SKM-1 (cell line): ENCODE data around the gene PPA2.
"Not testable (repeated sequence)": the region's sequence is repeated elsewhere in the genome, so short reads cannot be mapped to it uniquely, and the experiment has no call there.

Experiments used
- DNase-seq: peaks from one replicate; lab custom pipeline; 2025; ENCODE audit not compliant: unreplicated experiment; lab: John Stamatoyannopoulos, UW

The PPA2 gene

DNA sequence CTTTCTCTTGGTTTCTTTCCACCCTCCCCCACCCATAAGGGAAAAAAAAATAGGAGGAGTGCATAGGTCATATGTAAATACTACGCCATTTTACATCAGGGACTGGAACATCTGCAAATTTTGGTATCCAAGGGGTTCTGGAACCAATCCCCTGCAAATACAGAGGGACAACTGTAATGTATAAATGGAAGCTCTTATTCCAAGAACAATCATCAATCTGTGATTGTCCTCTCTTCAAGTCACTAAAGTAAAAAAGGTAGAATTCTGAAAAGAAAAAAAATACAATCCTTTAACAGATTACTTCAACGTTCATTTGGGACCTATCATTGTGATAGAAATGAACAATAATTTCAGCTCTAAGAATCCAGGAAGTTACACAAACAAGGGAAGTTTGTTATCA is 13.6 kb downstream of the PPA2 start:
- no peak for DNase-seq

DNA sequence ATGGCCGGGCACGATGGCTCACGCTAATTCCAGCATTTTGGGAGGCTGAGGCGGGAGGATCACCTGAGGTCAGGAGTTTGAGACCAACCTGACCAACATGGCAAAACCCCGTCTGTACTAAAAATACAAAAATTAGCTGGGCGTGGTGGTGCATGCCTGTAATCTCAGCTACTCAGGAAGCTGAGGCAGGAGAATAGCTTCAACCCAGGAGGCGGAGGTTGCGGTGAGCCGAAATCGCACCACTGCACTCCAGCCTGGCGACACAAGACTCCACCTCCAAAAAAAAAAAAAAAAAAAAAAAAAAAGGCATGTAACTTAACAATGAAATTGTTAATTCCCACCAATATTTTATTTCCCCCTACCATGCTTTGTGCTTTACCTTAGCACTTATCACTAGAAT is 15.3 kb downstream of the PPA2 start:
- not testable (repeated sequence) for DNase-seq

GRCh38 chr4:105458001-105458400 is 15.9 kb downstream of the PPA2 start:
- no peak for DNase-seq

- no peak for DNase-seq
Measured at GRCh38 chr4:105455998-105456397, 17.9 kb downstream of the PPA2 start.

GRCh38 chr4:105455182-105455581 is 18.7 kb downstream of the PPA2 start:
- DNase-seq = no peak

- no peak for DNase-seq
Measured at GRCh38 chr4:105453550-105454205, 20.2 kb downstream of the PPA2 start.

- no peak for DNase-seq
Measured at GRCh38 chr4:105451346-105451745, 22.5 kb downstream of the PPA2 start.

GRCh38 chr4:105440890-105441289 is 33.0 kb downstream of the PPA2 start:
- DNase-seq = no peak

- no peak for DNase-seq
Measured at GRCh38 chr4:105437637-105438036, 36.2 kb downstream of the PPA2 start.

DNA sequence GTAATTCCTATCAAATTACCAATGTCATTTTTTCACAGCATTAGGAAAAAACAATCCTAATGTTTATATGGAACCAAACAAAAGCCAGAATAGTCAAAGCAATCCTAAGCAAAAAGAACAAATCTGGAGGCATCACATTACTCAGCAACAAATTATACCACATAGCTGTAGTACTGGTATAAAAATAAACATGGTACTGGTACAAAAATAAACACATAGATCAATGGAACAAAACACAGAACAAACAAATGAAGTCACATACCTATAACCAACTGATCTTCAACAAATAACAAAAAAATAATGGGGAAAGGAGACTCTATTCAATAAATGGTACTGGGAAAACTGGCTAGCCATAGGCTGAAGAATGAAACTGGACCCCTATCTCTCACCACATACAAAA is 37.4 kb downstream of the PPA2 start:
- DNase-seq = no peak

DNA sequence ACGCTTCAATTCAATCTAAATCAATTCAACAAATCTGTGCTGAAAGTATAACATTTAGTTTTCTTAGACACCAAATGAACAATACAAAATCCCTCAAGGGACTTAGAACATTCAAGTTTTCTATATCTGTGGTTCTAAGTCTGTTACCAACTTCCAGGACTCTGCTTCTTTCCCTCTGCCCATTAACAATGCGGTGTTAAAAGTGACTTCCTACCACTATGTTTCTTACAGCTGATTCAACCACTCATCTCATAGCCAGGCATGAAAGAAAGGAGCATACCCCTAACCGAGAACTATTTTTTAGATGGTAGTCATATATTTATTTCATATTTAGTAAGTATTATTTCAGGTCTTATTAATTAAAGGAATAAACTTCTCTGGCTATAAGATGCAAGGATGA is 38.9 kb downstream of the PPA2 start:
- DNase-seq = no peak

- no peak for DNase-seq
Measured at GRCh38 chr4:105433421-105433820, 40.4 kb downstream of the PPA2 start.

- DNase-seq = no peak
Measured at GRCh38 chr4:105432438-105432837, 41.4 kb downstream of the PPA2 start.

- DNase-seq = no peak
Measured at GRCh38 chr4:105430811-105431210, 43.1 kb downstream of the PPA2 start.

DNA sequence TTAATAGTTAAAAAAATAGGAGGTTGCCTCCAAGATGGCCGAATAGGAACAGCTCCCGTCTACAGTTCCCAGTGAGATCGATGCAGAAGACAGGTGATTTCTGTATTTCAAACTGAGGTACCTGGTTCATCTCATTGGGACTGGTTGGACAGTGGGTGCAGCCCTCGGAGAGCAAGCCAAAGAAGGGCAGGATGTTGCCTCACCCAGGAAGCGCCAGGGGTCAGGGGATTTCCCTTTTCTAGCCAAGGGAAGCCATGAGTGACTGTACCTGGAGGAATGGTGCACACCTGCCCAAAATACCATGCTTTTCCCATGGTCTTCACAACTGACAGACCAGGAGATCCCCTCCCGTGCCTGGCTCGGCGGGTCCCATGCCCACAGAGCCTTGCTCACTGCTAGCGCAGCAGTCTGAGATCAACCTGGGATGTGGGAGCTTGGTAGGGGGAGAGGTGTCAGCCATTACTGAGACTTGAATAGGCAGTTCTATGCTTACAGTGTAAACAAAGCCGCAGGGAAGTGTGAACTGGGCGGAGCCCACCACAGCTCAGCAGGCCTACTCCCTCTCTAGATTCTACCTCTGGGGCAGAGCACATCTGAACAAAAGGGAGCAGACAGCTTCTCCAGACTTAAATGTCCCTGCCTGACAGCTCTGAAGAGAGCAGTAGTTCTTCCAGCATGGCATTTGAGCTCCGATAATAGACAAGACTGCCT is 47.5 kb downstream of the PPA2 start:
- no peak for DNase-seq

DNA sequence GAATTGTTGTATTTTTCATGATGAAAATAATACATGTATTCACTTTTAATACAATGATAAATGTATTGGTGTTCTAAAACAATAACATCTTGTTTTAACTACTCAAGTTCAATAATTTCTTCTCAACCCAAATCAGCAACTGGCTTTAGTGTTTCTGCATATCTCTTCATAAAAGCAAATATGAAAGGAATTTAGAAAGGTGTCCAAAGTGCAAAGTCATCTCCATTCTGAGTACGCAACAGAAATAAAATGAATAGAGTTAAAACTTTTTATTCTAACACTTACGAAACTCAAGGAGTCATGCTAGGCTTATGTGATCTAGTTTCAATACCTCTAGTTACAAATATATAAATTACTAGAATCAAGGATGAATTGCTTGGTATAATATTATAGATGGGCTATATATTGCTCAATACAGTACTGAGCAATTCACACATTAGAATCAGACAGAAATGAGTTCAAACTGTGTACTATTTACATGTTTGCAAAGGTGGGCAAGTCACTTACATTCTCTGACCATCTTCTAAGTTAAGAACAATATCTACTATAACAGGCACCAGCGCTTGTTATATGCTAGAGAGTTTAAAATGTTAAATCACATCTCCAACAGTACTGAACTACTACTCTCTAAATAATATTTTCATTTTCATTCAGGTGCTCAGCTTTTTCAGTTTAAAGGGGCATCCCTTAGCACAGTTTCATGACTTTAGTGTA is 51.5 kb downstream of the PPA2 start:
- no peak for DNase-seq

DNA sequence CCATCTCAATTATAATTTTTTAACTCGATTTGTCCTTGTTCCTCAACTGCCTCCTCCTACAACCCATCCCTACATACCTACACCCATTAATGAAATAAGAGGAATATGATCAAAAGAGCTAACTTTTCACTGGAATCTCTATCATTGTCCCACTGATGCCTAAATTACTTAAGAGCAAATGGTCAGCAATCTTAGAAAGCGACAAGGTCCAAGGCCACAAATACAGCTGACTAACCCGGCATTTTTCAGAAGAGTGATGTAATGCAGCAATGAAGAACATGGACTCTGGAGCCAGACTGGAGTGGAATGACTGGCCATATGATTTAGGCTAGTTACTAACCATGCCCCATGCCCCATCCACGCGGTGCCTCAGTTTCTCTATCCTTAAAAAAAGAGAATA is 56.2 kb downstream of the PPA2 start:
- DNase-seq = no peak

- DNase-seq = no peak
Measured at GRCh38 chr4:105415281-105415744, 58.5 kb downstream of the PPA2 start.

DNA sequence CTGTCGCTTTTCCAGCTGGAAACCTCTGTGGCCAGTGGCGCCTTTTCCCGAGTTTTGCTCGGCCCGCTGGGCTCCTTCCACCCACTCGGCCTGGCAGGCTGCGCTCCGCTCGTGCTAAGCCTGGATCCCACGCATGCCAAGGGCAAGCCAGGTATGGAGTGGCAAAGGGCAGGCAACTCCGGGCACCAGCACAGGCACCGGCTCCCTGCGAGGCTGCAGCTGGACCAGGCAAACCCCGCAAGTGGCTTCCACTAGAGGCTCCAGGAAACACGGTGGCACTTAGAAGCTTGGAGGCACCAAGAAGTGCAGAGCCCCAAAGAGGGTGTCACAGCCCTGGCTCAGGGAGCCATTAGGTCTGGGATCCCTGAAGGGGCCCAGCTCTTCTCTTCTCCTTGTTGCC is 59.5 kb downstream of the PPA2 start:
- DNase-seq = no peak

- DNase-seq = not testable (repeated sequence)
Measured at GRCh38 chr4:105409135-105409534, 64.7 kb downstream of the PPA2 start.

- DNase-seq = no peak
Measured at GRCh38 chr4:105400901-105401677, 72.8 kb downstream of the PPA2 start.
